LNCAP (cell line): ENCODE results near the gene ACTR1A.

Source experiments
- CTCF ChIP-seq: fragments of 450-650 bp; IDR thresholded peaks from 2 replicates; pipeline ENCODE4 v1.5.1; 2017; ENCODE audit warnings: mild to moderate bottlenecking

Gene ACTR1A

GRCh38 chr10:102502337-102503151 is at the start of gene ACTR1A:
Gene ACTR1A (minus strand): TSS chr10:102502712. CDS start chr10:102502647, 65 bp downstream.
- no peak for TF ChIP-seq CTCF

- TF ChIP-seq CTCF, result no peak
Observed at GRCh38 chr10:102550636-102551210, 48.2 kb upstream of the ACTR1A start.

- TF ChIP-seq CTCF, result no peak
Observed at GRCh38 chr10:102549549-102549948, 47.0 kb upstream of the ACTR1A start.

- TF ChIP-seq CTCF, result no peak
Observed at GRCh38 chr10:102546606-102547320, 44.3 kb upstream of the ACTR1A start.

GRCh38 chr10:102545997-102546396 is 43.5 kb upstream of the ACTR1A start:
- no peak for TF ChIP-seq CTCF

- no peak for TF ChIP-seq CTCF
Observed at GRCh38 chr10:102545265-102545871, 42.9 kb upstream of the ACTR1A start.

GRCh38 chr10:102542800-102543418 is 40.4 kb upstream of the ACTR1A start:
- TF ChIP-seq CTCF, result no peak
